ENCODE data around the gene AFAP1.

AFAP1 gene

DNA sequence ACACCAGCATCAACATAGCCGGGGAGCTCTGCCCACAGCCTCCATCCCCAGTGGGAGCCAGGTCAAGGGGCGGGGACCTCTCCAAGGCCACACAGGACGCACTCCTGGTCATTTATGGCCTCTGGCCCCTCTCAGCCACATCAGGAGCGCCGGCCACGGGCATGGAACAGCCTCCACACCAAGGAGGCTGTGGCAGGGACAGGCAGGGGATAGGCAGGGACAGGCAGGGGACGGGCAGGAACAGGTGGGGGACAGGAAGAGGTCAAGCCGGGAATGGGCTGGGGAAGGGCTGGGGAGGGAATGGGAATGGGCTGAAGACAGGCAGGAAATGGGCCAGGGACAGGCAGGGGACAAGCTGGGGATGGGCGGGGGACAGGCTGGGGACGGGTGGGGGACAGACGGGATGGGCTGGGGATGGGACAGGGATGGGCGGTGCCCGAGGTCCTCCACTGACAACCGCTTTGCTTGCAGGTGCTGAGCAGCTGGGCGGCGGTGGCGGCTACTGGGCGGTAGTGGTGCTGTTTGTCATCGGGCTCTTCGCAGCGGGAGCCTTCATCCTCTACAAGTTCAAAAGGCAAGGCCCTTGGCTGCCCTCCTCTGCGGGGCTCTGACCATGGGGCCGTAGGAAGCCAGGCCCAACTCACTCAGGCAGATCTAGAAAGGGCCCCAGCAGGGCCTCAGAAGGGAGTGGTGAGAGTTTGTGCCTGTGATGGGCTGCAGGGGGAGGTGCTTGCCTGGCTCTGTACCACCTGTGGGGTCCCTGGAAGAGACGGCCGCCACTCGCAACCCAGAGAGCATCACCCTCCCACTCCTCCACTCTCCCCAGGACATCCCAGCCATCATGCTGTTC, 205.6 kb downstream of the AFAP1 start:
- no peak for DNase-seq (ENCODE audit: low read depth, low spot score)
- H3K4me3 ChIP-seq (ENCODE audit: low read depth, low read length), result no peak overlapping the region
- TF ChIP-seq, protein P1, sequence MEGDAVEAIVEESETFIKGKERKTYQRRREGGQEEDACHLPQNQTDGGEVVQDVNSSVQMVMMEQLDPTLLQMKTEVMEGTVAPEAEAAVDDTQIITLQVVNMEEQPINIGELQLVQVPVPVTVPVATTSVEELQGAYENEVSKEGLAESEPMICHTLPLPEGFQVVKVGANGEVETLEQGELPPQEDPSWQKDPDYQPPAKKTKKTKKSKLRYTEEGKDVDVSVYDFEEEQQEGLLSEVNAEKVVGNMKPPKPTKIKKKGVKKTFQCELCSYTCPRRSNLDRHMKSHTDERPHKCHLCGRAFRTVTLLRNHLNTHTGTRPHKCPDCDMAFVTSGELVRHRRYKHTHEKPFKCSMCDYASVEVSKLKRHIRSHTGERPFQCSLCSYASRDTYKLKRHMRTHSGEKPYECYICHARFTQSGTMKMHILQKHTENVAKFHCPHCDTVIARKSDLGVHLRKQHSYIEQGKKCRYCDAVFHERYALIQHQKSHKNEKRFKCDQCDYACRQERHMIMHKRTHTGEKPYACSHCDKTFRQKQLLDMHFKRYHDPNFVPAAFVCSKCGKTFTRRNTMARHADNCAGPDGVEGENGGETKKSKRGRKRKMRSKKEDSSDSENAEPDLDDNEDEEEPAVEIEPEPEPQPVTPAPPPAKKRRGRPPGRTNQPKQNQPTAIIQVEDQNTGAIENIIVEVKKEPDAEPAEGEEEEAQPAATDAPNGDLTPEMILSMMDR (IDR thresholded peaks at IDR 0.05; ENCODE audit: low read depth, low read length), result no peak
- in situ Hi-C loops (cut with HindIII; ENCODE audit: low sequenced_read_pairs), result no loop called here

DNA sequence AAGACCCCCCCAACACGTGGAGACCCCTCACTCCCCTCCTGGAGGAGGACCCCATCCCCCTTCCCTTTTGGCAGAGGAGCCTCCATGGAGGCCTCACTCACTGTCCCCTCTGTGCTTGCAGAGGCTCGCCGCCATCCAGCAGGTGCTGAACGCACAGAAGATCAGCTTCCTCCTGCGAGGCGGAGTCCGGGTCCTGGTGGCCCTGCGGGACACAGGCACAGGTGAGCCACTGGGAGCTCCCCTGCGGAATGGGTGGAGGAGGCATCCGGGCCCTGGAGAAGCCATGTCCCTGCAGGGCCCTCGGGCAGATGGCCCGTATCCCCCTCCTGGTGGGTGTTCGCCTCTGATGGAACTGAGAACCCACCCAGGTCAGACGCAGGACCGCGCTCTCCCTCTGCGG, 206.5 kb downstream of the AFAP1 start:
- in situ Hi-C loops (cut with HindIII; ENCODE audit: low sequenced_read_pairs), result no loop called here
- TF ChIP-seq, protein P1 (IDR thresholded peaks at IDR 0.05; ENCODE audit: low read depth, low read length), result no peak
- DNase-seq (ENCODE audit: low read depth, low spot score), result no peak
- no peak overlapping the region for H3K4me3 ChIP-seq (ENCODE audit: low read depth, low read length)

DNA sequence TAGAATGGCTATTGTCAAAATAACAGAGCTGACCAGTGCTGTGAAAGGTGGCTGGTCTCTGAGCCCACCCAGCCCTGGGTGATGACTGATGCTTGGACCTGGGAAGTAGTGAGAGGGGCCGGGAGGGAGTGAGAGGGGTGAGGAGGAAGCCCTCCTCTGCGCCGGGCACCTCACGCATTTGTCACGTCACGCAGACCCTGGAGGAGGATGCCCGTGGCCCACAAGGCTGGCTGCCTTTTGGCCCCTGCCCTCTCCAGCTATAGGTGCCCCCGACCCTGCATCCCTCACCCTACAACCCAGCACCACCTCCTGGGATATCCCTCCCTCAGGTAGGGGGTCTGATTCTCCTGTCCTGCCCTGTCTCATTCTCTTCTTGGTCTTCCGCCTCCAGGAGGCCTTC, 207.4 kb downstream of the AFAP1 start:
- no peak for DNase-seq (ENCODE audit: low read depth, low spot score)
- TF ChIP-seq, protein P1 (IDR thresholded peaks at IDR 0.05; ENCODE audit: low read depth, low read length), result no peak
- in situ Hi-C loops (cut with HindIII; ENCODE audit: low sequenced_read_pairs), result no loop called here
- H3K4me3 ChIP-seq (ENCODE audit: low read depth, low read length), result no peak overlapping the region

DNA sequence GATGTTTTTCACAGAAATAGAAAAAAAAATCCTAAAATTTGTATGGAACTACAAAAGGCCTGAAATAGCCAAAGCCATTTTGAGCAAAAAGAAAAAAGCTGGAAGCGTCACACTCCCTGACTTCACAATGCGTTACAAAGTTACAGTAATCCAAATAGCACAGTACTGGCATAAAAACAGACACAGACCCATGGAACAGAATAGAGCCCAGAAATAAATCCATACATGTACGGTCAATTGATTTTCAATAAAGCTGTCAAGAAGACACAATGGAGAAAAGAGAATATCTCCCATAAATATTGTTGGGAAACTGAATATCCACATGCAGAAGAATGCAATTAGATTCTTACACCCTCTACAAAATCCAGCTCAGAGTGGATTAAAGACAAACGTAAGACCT, 208.2 kb downstream of the AFAP1 start:
- no peak for DNase-seq (ENCODE audit: low read depth, low spot score)
- H3K4me3 ChIP-seq (ENCODE audit: low read depth, low read length), result no peak overlapping the region
- in situ Hi-C loops (cut with HindIII; ENCODE audit: low sequenced_read_pairs), result no loop called here
- TF ChIP-seq, protein P1 (IDR thresholded peaks at IDR 0.05; ENCODE audit: low read depth, low read length), result no peak

DNA sequence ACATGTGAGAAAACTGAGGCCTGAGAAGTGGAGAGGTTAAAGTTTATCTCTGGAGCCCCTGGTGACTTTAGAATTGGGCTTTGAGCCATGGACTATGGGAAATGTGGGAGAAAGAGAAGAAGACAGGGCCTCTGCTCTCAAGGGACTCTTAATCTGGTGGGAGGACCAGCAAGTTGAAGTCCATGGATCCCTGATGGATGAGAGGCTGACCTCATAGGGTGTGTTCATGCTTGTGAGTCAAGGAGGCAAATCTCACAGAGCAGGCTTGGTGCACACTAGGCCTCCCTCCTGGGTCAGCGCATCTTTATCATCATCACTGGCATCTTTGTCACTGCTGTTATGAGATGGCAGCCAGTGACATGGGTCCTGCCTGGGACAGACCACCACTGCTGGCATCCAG, 211.9 kb downstream of the AFAP1 start:
- TF ChIP-seq, protein P1 (IDR thresholded peaks at IDR 0.05; ENCODE audit: low read depth, low read length), result no peak
- in situ Hi-C loops (cut with HindIII; ENCODE audit: low sequenced_read_pairs), result no loop called here
- no peak for DNase-seq (ENCODE audit: low read depth, low spot score)
- H3K4me3 ChIP-seq (ENCODE audit: low read depth, low read length), result no peak overlapping the region

DNA sequence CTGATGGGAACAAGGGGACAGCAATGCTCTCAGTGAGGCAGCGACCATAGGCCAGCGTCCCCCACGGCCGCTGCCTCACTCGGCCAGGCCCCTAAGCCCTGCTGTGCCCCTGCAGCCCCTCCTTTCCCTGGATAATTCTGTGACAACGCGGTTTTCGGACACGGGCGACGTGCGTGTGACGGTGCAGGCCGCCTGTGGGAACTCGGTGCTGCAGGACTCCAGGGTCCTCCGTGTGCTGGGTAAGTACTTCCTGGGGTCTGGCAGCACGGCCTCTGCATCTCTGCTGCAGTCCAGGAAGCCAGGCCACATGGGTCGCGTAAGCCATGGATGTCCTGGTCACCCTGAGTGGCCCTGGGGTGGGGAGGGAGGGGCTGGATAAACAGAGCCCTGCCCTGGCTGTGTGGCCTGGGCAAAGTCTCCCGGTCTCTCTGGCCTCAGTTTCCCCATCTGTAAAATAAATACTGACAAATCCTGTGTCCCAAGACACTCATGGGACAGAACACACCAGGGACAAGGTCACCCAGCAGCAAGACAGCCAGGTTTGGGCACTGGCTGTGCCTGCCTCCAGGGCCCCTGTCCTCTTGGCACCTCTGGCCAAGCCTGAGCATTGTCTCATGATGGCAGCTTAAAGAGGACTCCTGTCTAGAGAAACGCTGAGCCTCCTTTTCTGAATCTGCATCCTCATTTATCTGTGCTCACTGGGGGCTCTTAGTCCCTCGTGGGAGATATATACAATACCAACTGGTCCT, 212.8 kb downstream of the AFAP1 start:
- TF ChIP-seq, protein P1 (IDR thresholded peaks at IDR 0.05; ENCODE audit: low read depth, low read length), result no peak

More for the DNA sequence above, 212.8 kb downstream of the AFAP1 start:
- H3K4me3 ChIP-seq (ENCODE audit: low read depth, low read length), result no peak overlapping the region
- in situ Hi-C loops (cut with HindIII; ENCODE audit: low sequenced_read_pairs), result no loop called here
- no peak for DNase-seq (ENCODE audit: low read depth, low spot score)

All from astrocyte of the spinal cord (primary cell).